CD4-positive, alpha-beta T cell treated with Interleukin-4 for 1 hour (primary cell): ENCODE data around the gene PLCB1.

ENCODE experiments used
- DNase-seq, 2 donors: peaks; one replicate each; pipeline ENCODE4 v3.0.0-alpha.2; 2020 to 2022

The PLCB1 gene

DNA sequence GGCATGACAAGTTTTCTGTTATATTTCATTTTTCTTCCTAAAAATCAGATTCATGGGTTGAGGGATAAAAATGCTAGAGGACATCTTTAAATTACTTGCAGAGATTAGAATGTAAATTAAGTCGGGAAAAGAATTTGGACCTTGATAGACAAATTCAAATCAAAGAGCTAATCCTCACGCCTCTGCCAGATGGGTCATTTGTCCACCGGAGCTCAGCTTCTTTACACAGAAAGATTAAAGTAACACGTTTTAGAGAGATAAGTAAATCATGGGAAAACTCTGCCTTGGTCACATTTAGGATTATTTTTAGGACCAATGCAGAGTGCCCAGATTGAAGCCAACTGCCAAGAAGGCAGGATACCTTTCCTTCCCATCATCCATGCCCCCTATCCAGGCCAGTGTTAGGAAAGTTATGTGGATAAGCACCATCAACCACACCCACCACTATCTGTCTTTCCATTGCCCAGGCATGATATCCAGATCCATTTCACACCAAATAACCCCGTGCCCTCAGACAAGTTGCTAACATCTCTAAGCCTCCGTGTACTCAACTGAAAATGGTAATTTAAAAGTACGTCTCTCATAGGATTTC, 539.4 kb downstream of the PLCB1 start:
- no peak for DNase-seq

DNA sequence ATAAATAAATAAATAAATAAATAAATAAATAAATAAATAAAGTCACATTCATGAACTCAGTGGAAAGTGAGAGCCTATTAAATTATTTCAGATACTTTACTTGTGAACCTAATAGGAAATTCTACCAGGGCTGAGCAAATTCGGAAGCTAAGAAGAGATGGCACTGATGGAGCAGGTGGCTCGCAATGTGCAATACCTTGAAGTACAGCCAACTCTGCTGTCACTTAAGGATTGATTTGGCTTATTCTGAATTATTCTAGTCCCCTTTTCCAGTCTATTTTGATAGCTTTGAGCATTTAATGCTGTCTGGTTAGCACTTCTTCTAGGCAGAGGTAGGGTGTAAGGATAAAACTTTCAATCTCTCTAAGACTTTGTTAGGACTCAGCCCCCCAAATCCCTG, 541.0 kb downstream of the PLCB1 start:
- no peak for DNase-seq

DNA sequence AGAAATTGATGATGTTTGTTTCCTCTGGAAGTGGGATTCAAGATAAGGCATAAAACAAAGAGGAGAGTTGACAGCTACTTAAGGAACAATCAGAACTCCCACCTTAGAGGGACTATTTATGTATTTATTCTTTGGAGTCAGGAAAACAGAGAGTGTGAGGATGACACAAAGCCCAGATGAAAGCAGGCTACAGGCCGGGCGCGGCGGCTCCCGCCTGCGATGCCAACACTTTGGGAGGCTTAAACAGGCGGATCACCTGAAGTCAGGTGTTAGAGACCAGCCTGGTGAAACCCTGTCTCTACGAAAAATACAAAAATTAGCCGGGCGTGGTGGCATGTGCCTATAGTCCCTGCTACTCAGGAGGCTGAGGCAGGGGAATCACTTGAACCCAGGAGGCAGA, 543.8 kb downstream of the PLCB1 start:
- DNase-seq: no peak

DNA sequence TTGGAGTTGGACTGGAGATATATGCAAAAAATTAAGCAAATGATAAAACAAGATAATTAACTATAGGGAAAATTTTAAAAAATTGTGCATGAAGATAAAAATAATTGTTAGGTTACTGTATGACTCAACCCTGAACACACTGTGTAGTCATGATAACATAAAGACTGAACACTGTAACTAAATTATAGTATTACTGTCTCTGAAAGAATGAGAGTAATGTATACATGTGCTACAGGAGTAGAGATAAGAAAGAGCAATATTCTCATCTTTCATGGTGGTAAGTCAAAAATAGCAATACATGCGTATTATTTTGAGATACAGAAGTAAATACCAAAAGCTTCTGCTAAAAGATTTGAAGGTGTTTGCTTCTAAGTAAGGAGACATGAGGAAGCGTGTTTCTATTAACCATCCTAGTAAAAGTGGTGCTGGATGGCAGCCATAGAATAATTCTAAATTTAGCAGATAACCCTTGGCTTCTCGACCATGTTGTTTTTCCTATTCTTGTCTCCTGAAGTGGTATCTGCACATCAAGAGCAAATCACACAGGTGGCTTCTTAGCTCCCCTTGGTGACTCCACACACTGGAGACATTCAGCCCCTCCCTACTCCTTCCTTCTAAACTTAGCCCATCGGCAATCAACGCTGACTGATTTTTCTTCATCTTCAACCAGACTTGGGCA, 546.2 kb downstream of the PLCB1 start:
- no peak for DNase-seq

DNA sequence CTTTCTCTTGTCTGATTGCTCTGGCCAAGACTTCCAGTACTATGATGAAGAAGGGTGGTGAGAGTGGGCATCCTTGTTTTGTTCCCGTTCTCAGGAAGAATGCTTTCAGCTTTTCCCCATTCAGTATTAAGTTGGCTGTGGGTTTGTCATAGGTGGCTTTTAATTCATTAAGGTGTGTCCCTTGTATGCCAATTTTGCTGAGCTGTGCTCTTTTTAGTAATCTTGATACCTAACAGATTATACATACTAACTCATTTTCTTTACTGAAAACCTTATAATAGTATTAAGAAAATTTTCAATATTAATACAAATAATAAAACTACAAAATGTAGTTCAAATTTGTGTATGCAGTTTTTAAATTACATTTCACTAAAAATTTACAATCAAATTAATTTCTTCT, 557.3 kb downstream of the PLCB1 start:
- no peak for DNase-seq

DNA sequence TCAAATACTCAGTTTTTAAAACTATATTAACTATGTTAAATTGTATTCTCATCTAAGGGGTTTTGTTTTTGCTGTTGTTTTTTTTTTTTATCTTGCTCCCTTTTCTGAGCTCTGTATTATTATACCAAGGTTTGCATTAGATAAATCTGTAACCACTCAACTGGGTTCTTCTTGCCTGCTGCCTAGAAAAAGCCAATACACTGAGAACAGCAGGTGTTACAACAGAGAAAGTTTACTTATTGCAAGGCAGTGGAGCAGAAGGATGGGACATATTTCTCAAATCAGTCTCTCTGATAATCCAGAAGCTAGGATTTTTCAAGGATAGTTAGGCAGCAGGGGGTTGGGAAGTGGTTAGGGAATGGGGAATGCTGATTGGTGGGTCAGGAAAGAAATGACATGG, 558.0 kb downstream of the PLCB1 start:
- DNase-seq: no peak

- DNase-seq: no peak
Measured at GRCh38 chr20:8693709-8694108, 561.6 kb downstream of the PLCB1 start.

DNA sequence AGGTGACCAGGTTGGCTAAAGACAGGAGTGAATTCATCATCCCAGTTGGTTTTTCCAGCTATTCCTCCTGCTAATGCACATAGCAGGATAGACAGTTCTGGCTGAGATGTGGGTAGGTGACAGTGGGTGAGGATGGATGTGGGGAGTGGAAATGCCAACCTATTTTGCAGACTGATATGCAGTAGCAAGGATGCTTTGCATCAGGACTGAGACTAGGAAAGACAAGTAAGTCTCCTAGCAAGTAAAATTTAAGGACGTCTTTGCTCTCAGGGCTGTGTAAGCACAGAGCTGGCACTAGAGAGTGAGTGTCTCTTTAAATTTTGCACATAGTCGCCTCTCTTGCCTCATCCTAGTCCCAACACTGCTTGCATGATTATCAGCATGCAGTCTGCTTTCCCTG, 568.7 kb downstream of the PLCB1 start:
- no peak for DNase-seq

DNA sequence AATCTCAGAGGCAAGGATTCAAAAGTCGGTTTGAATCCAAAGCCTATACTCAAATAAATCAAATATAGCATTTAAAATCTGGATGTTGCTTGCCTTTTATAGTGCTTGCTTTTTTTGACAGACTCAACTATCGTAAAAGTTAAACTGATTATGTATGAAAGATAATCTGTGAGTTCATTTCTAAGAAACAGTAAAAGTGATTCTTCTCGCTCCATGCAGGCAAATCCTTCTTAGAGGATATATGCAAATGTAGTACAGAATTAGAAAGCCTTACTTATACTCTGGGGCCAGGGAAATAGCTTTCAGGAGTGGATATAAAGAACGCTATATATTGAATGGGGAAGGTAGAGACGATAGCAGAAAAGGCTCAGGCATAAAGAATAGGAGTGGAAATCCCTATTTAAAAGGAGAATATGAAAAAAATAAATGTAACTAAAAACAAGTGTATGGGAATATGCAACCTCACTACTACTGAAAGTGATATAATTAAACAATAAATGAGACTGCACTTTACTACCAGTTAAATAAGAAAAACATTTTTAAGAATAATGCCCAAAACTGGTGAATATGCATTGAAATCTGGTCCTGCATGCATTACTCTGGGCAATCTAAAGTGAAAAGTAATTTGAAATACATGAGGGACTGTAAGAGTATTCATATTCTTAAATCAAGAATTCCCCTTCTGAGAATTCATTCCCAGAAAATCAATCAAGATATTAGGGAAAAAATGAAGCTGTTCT, 575.1 kb downstream of the PLCB1 start:
- DNase-seq: no peak

DNA sequence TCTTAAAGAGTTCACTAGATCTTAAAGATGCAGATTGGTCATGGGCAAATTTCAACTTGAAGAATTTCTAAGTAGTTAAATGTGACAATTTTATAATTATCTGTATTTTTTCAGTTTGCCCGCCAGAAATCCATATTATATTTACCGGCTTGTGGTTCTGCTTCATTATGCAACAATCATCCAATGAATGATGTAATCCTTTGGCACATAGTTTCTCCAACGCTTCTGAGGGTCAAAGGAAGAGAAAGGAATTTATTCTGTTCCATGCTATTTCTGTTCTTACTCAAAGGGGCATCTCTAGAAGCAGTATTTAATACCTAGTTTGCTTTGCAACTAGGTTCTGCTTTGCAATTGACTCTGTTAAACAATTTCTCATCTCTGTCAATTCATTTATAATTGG, 577.6 kb downstream of the PLCB1 start:
- no peak for DNase-seq

- DNase-seq: no peak
Measured at GRCh38 chr20:8711501-8711900, 579.4 kb downstream of the PLCB1 start.

DNA sequence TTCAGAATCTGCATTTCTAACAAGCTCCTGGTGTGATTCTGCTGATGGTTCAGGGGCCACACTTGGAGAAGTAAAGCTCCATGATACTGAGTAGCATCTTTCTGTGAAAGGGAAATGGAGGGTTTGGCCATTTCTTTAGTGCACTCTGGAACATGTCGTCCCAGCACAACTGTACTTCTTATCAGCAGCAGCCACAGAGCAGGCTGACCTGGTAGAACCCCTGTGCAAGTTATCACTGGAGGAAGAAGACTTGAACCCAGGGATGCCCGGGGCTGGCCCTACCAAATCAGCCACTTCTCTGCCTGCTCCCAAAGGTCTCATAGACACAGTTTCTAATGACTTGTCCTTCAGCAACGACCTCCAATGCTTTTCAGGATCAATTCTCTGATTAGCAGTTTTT, 582.1 kb downstream of the PLCB1 start:
- no peak for DNase-seq

DNA sequence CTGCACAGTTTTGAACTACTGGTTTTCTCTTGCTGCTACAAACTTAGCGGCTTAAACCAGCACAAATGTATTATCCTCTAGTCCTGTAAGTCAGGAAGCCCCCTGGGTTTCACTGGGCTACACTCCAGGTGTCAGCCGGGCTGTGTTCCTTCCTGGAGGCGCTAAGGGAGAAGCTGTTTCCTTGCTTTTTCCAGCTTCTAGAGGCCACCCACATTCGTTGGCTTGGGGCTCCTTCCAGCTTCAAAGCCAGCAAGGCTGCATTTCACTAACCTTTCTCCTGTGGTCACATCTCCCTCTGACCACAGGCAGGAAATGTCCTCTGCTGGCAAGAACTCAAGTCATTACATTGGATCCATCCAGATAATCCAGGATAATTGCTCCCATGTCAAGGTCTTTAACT, 586.2 kb downstream of the PLCB1 start:
- no peak for DNase-seq

GRCh38 chr20:8720089-8720488, 588.0 kb downstream of the PLCB1 start:
- no peak for DNase-seq

GRCh38 chr20:8721098-8721497, 589.0 kb downstream of the PLCB1 start:
- peak; percentile 25 to 46 for DNase-seq

- DNase-seq: peak; percentile 36 to 57
Measured at GRCh38 chr20:8722277-8722928, 590.3 kb downstream of the PLCB1 start.

- no peak for DNase-seq
Measured at GRCh38 chr20:8723296-8723695, 591.2 kb downstream of the PLCB1 start.

- no peak for DNase-seq
Measured at GRCh38 chr20:8724884-8725283, 592.8 kb downstream of the PLCB1 start.

DNA sequence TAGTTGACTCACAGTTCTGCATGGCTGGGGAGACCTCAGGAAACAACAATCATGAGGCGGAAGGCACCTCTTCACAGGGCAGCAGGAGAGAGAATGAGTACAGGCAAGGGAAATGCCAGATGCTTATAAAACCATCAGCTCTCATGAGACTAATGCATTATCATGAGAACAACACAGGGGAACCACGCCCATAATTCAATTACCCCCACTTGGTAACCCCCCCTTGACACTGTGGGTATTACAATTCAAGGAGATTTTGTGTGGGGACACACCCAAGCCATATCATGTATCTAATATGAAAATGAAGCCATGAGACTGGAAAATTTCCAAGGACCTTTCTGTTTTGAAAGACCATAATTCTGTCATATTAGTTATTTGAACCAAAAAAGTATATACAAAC, 594.4 kb downstream of the PLCB1 start:
- DNase-seq: no peak

DNA sequence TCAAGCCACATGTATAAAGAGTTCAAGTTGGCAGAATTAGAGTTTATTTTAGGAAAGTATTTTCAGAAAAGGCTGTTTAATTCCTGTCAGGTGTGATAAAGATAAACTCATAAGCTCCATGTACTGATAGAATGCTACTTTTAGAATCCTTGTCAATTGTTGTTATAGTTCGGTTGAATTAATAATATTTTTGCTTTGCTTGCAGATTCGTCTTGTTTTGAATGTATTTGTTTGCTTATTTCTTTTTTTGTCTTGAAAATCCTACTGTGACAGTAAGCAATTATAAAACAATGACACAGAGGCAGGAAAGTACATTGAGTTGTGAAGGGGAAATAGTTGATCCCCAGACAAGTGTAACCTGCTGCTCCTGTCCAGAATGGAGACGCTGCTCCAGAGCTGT, 602.9 kb downstream of the PLCB1 start:
- no peak for DNase-seq

- no peak for DNase-seq
Measured at GRCh38 chr20:8735674-8736073, 603.6 kb downstream of the PLCB1 start.

GRCh38 chr20:8740265-8740664, 608.2 kb downstream of the PLCB1 start:
- DNase-seq: no peak

GRCh38 chr20:8744228-8744844, 612.3 kb downstream of the PLCB1 start:
- DNase-seq: no peak
